MCF 10A (cell line): ENCODE results near the gene PCDHB11. TPM values are rescaled to one million over a fixed set of nuclear protein-coding genes. Genes with fewer than 3 reads are reported as not detected.
"Not testable (repeated sequence)": the region's sequence is repeated elsewhere in the genome, so short reads cannot be mapped to it uniquely, and the experiment has no call there.

Experiments
- BruUV-seq: library from RNA; stranded (reverse); fragments of 400-500 nt; replicated peaks from 2 replicates; lab custom pipeline; 2021; lab: Mats Ljungman, UMichigan
- CTCF ChIA-PET: fragments of 300-600 bp; sonication (Branson Sonifier 250); formaldehyde crosslinking; extraction: SDS; loops from one replicate; lab custom pipeline; 2021; ENCODE audit warnings: antibody characterized with exemption, inconsistent platforms; lab: Yijun Ruan, JAX
- POLR2A ChIA-PET: fragments of 300-600, 350-650 bp; sonication (Branson Sonifier 250); formaldehyde crosslinking; extraction: SDS; loops from one replicate; lab custom pipeline; 2020; ENCODE audit warnings: antibody characterized with exemption, inconsistent platforms; lab: Yijun Ruan, JAX
- DNase-seq: peaks from one replicate; pipeline ENCODE4 v3.0.0-alpha.2; 2018; ENCODE audit not compliant: unreplicated experiment
- H3K27ac Mint-ChIP-seq: one replicate; pipeline ENCODE4 v1.8.0; 2022; ENCODE audit warnings: mild to moderate bottlenecking, low read depth, mixed read lengths; ENCODE audit not compliant: unreplicated experiment
- H3K27me3 Mint-ChIP-seq: one replicate; pipeline ENCODE4 v1.8.0; 2022; ENCODE audit warnings: mixed read lengths; ENCODE audit not compliant: insufficient read depth, unreplicated experiment
- H3K36me3 Mint-ChIP-seq: one replicate; pipeline ENCODE4 v1.8.0; 2022; ENCODE audit warnings: mild to moderate bottlenecking, moderate library complexity, mixed read lengths; ENCODE audit not compliant: insufficient read depth, unreplicated experiment
- H3K4me1 Mint-ChIP-seq: one replicate; pipeline ENCODE4 v1.8.0; 2022; ENCODE audit warnings: mixed read lengths; ENCODE audit not compliant: insufficient read depth, unreplicated experiment
- H3K4me3 Mint-ChIP-seq: one replicate; pipeline ENCODE4 v1.8.0; 2022; ENCODE audit warnings: mild to moderate bottlenecking, moderate library complexity, mixed read lengths; ENCODE audit not compliant: unreplicated experiment
- H3K9me3 Mint-ChIP-seq: one replicate; pipeline ENCODE4 v1.8.0; 2022; ENCODE audit warnings: mixed read lengths; ENCODE audit not compliant: unreplicated experiment
- CTCF ChIP-seq: fragments of 200-600 bp; IDR thresholded peaks from one replicate; pipeline ENCODE4 v1.8.0; 2022; ENCODE audit warnings: antibody characterized with exemption, mild to moderate bottlenecking; ENCODE audit not compliant: unreplicated experiment
- intact Hi-C: fragments of 100-400 bp; cut with micrococcal nuclease; formaldehyde crosslinking; loops from 2 replicates; pipeline ENCODE4 v1.14.1; 2022
- total RNA-seq: library from RNA; stranded (reverse); gene quantifications from 2 replicates; pipeline ENCODE4 v1.2.3, GENCODE V29; 2022

PCDHB11 gene
- total RNA-seq, 1 experiment from 2014 or later = 0.75 TPM

GRCh38 chr5:141208478-141208877, 9.1 kb downstream of the PCDHB11 start, which contains the start of gene PCDHB12:
PCDHB12 (plus strand) TSS chr5:141208719; CDS start chr5:141208908, 189 bp downstream.
- peak within 1 kb of the TSS; percentile 72 for H3K4me3 Mint-ChIP-seq
- intact Hi-C loops = no loop called here
- TF ChIP-seq CTCF = peak; percentile 38
- no peak within 1 kb of the TSS for H3K27ac Mint-ChIP-seq
- no peaks in the 10 kb centered on the region for H3K36me3 Mint-ChIP-seq
- ChIA-PET CTCF (interaction anchor here (0.5 to 2.5 kb wide), 12 partner anchors 9 to 359 kb away, joined by 3 to 22 read pairs (median 3); partner anchors contain the start of genes PCDHB11, PCDHB14, PCDHGB3 and TAF7), POLR2A (interaction anchor here (0.6 to 1.2 kb wide), 4 partner anchors 11 to 456 kb away, joined by 3 to 4 read pairs (median 4); partner anchors contain the start of gene TAF7)
- peak; percentile 60 for DNase-seq
- H3K9me3 Mint-ChIP-seq = peaks cover 13% of the 10 kb centered on the region
- H3K27me3 Mint-ChIP-seq = no peaks in the 10 kb centered on the region
- BruUV-seq = no TSS peak
- H3K4me1 Mint-ChIP-seq = no peaks in the 10 kb centered on the region

- intact Hi-C loops, POLR2A ChIA-PET, BruUV-seq, DNase-seq, H3K27me3 Mint-ChIP-seq, H3K27ac Mint-ChIP-seq, H3K4me1 Mint-ChIP-seq, H3K4me3 Mint-ChIP-seq, H3K36me3 Mint-ChIP-seq, CTCF ChIA-PET: not testable (repeated sequence)
- H3K9me3 Mint-ChIP-seq = peaks cover 20% of the 10 kb centered on the region
These were observed 10.9 kb downstream of the PCDHB11 start for GRCh38 chr5:141210281-141210680.

- H3K9me3 Mint-ChIP-seq = peaks cover 22% of the 10 kb centered on the region
- H3K4me1 Mint-ChIP-seq, H3K27me3 Mint-ChIP-seq, BruUV-seq, POLR2A ChIA-PET, H3K27ac Mint-ChIP-seq, CTCF ChIA-PET, H3K4me3 Mint-ChIP-seq, intact Hi-C loops, H3K36me3 Mint-ChIP-seq, DNase-seq: not testable (repeated sequence)
These were observed 11.4 kb downstream of the PCDHB11 start for GRCh38 chr5:141210849-141211248.

- not testable (repeated sequence) for H3K27me3 Mint-ChIP-seq, H3K27ac Mint-ChIP-seq, BruUV-seq, H3K36me3 Mint-ChIP-seq, H3K4me1 Mint-ChIP-seq
- ChIA-PET POLR2A (interaction anchor here (0.7 to 1.5 kb wide), 2 partner anchors 344 to 351 kb away, joined by 3 to 6 read pairs; no protein-coding TSS in a partner anchor), CTCF (interaction anchor here (0.6 to 4.0 kb wide), 14 partner anchors 9 to 349 kb away, joined by 3 to 18 read pairs (median 4); partner anchors contain the start of genes PCDHB10, PCDHB14, PCDHGB3 and TAF7)
- peak; percentile 73 for DNase-seq
- Mint-ChIP-seq H3K4me3 (peak within 1 kb of the TSS; percentile 69), H3K9me3 (peaks cover 14% of the 10 kb centered on the region)
- intact Hi-C loops = loop anchor here (1.0 to 2.0 kb wide), 2 partner anchors 311 to 348 kb away; no protein-coding TSS in a partner anchor
- TF ChIP-seq CTCF = peak; percentile 69
These were observed 14.4 kb downstream of the PCDHB11 start, which contains the start of gene PCDHB13 for GRCh38 chr5:141213656-141214339. PCDHB13 (plus strand) TSS chr5:141213919; CDS start chr5:141214124, 205 bp downstream.

- H3K27ac Mint-ChIP-seq, H3K4me3 Mint-ChIP-seq, DNase-seq, H3K27me3 Mint-ChIP-seq, H3K4me1 Mint-ChIP-seq, intact Hi-C loops, H3K36me3 Mint-ChIP-seq: not testable (repeated sequence)
- BruUV-seq = TSS peak; percentile 35
- ChIA-PET POLR2A (interaction anchor here (1.5 kb wide), 1 partner anchor 350 kb away, joined by 6 read pairs; no protein-coding TSS in a partner anchor), CTCF (interaction anchor here (1.2 to 4.0 kb wide), 6 partner anchors 9 to 349 kb away, joined by 4 to 18 read pairs (median 8); partner anchors contain the start of genes PCDHB10, PCDHB14 and TAF7)
- H3K9me3 Mint-ChIP-seq = peaks cover 20% of the 10 kb centered on the region
These were observed 15.2 kb downstream of the PCDHB11 start for GRCh38 chr5:141214583-141214982.

- H3K36me3 Mint-ChIP-seq, H3K27me3 Mint-ChIP-seq, H3K4me3 Mint-ChIP-seq, BruUV-seq, H3K27ac Mint-ChIP-seq, H3K4me1 Mint-ChIP-seq, DNase-seq, intact Hi-C loops: not testable (repeated sequence)
- H3K9me3 Mint-ChIP-seq = peaks cover 27% of the 10 kb centered on the region
- CTCF ChIA-PET = interaction anchor here (4.0 kb wide), 1 partner anchor 348 kb away, joined by 18 read pairs; no protein-coding TSS in a partner anchor
- POLR2A ChIA-PET = interaction anchor here (1.7 kb wide), 1 partner anchor 342 kb away, joined by 4 read pairs; no protein-coding TSS in a partner anchor
These were observed 16.1 kb downstream of the PCDHB11 start for GRCh38 chr5:141215504-141215903.

GRCh38 chr5:141216035-141216434, 16.6 kb downstream of the PCDHB11 start:
- BruUV-seq, DNase-seq, intact Hi-C loops, H3K4me1 Mint-ChIP-seq, H3K27ac Mint-ChIP-seq, H3K36me3 Mint-ChIP-seq, H3K27me3 Mint-ChIP-seq, H3K4me3 Mint-ChIP-seq: not testable (repeated sequence)
- H3K9me3 Mint-ChIP-seq = peaks cover 24% of the 10 kb centered on the region
- POLR2A ChIA-PET = interaction anchor here (1.7 kb wide), 1 partner anchor 342 kb away, joined by 4 read pairs; no protein-coding TSS in a partner anchor
- CTCF ChIA-PET = interaction anchor here (1.1 to 1.5 kb wide), 2 partner anchors 16 to 342 kb away, joined by 3 to 6 read pairs; no protein-coding TSS in a partner anchor
